ENCODE measurements around the gene OR2J2.
"Not testable (repeated sequence)": the region's sequence is repeated elsewhere in the genome, so short reads cannot be mapped to it uniquely, and the experiment has no call there.

OR2J2 gene

GRCh38 chr6:29155182-29155581 is 15.5 kb upstream of the OR2J2 start:
- H3K4me3 ChIP-seq (ENCODE audit: low read depth, low read length); H3K9me3 ChIP-seq (ENCODE audit: control insufficient read depth, insufficient read depth, low read length); H3K27ac ChIP-seq (ENCODE audit: low read depth, low read length); H3K36me3 ChIP-seq (ENCODE audit: control insufficient read depth, insufficient read depth, low read length); H3K27me3 ChIP-seq (ENCODE audit: control insufficient read depth, insufficient read depth, low read length); H3K9ac ChIP-seq (ENCODE audit: low read depth, low read length); H3K4me1 ChIP-seq (ENCODE audit: control insufficient read depth, insufficient read depth, low read length): not testable (repeated sequence)

GRCh38 chr6:29159922-29160321 is 10.8 kb upstream of the OR2J2 start:
- not testable (repeated sequence) for H3K9me3 ChIP-seq (ENCODE audit: control insufficient read depth, insufficient read depth, low read length); H3K27me3 ChIP-seq (ENCODE audit: control insufficient read depth, insufficient read depth, low read length); H3K36me3 ChIP-seq (ENCODE audit: control insufficient read depth, insufficient read depth, low read length); H3K4me1 ChIP-seq (ENCODE audit: control insufficient read depth, insufficient read depth, low read length); H3K4me3 ChIP-seq (ENCODE audit: low read depth, low read length); H3K27ac ChIP-seq (ENCODE audit: low read depth, low read length); H3K9ac ChIP-seq (ENCODE audit: low read depth, low read length)

- not testable (repeated sequence) for H3K36me3 ChIP-seq (ENCODE audit: control insufficient read depth, insufficient read depth, low read length); H3K27ac ChIP-seq (ENCODE audit: low read depth, low read length); H3K9me3 ChIP-seq (ENCODE audit: control insufficient read depth, insufficient read depth, low read length); H3K4me3 ChIP-seq (ENCODE audit: low read depth, low read length); H3K9ac ChIP-seq (ENCODE audit: low read depth, low read length); H3K4me1 ChIP-seq (ENCODE audit: control insufficient read depth, insufficient read depth, low read length); H3K27me3 ChIP-seq (ENCODE audit: control insufficient read depth, insufficient read depth, low read length)
Measured at GRCh38 chr6:29165571-29165970, 5.1 kb upstream of the OR2J2 start.

- no peak overlapping the region for H3K27ac ChIP-seq (ENCODE audit: low read depth, low read length)
- no peak overlapping the region for H3K4me3 ChIP-seq (ENCODE audit: low read depth, low read length)
- H3K4me1 ChIP-seq (ENCODE audit: control insufficient read depth, insufficient read depth, low read length) = no peaks in the 10 kb centered on the region
- H3K27me3 ChIP-seq (ENCODE audit: control insufficient read depth, insufficient read depth, low read length) = no peaks in the 10 kb centered on the region
- no peak overlapping the region for H3K9ac ChIP-seq (ENCODE audit: low read depth, low read length)
- no peaks in the 10 kb centered on the region for H3K9me3 ChIP-seq (ENCODE audit: control insufficient read depth, insufficient read depth, low read length)
- no peaks in the 10 kb centered on the region for H3K36me3 ChIP-seq (ENCODE audit: control insufficient read depth, insufficient read depth, low read length)
Measured at GRCh38 chr6:29171736-29172135, 1.0 kb downstream of the OR2J2 start.

- Histone ChIP-seq H3K9me3 (ENCODE audit: control insufficient read depth, insufficient read depth, low read length) (peaks cover 7% of the 10 kb centered on the region; the same call in 1 of the 2 replicates), H3K27me3 (ENCODE audit: control insufficient read depth, insufficient read depth, low read length) (no peaks in the 10 kb centered on the region), H3K36me3 (ENCODE audit: control insufficient read depth, insufficient read depth, low read length) (no peaks in the 10 kb centered on the region), H3K4me3 (ENCODE audit: low read depth, low read length) (no peak overlapping the region), H3K4me1 (ENCODE audit: control insufficient read depth, insufficient read depth, low read length) (no peaks in the 10 kb centered on the region), H3K27ac (ENCODE audit: low read depth, low read length) (no peak overlapping the region), H3K9ac (ENCODE audit: low read depth, low read length) (no peak overlapping the region)
Measured at GRCh38 chr6:29183594-29183993, 12.9 kb downstream of the OR2J2 start.

- not testable (repeated sequence) for H3K4me1 ChIP-seq (ENCODE audit: control insufficient read depth, insufficient read depth, low read length); H3K27ac ChIP-seq (ENCODE audit: low read depth, low read length); H3K36me3 ChIP-seq (ENCODE audit: control insufficient read depth, insufficient read depth, low read length); H3K4me3 ChIP-seq (ENCODE audit: low read depth, low read length); H3K9me3 ChIP-seq (ENCODE audit: control insufficient read depth, insufficient read depth, low read length); H3K27me3 ChIP-seq (ENCODE audit: control insufficient read depth, insufficient read depth, low read length); H3K9ac ChIP-seq (ENCODE audit: low read depth, low read length)
Measured at GRCh38 chr6:29188659-29189058, 18.0 kb downstream of the OR2J2 start.

GRCh38 chr6:29200767-29201662 is 30.3 kb downstream of the OR2J2 start:
- H3K4me1 ChIP-seq (ENCODE audit: control insufficient read depth, insufficient read depth, low read length) = no peaks in the 10 kb centered on the region
- H3K27me3 ChIP-seq (ENCODE audit: control insufficient read depth, insufficient read depth, low read length) = no peaks in the 10 kb centered on the region
- H3K9ac ChIP-seq (ENCODE audit: low read depth, low read length) = no peak overlapping the region
- no peaks in the 10 kb centered on the region for H3K36me3 ChIP-seq (ENCODE audit: control insufficient read depth, insufficient read depth, low read length)
- H3K4me3 ChIP-seq (ENCODE audit: low read depth, low read length) = no peak overlapping the region
- H3K27ac ChIP-seq (ENCODE audit: low read depth, low read length) = no peak overlapping the region
- peaks cover 7% of the 10 kb centered on the region for H3K9me3 ChIP-seq (ENCODE audit: control insufficient read depth, insufficient read depth, low read length)

GRCh38 chr6:29201966-29202365 is 31.3 kb downstream of the OR2J2 start:
- Histone ChIP-seq H3K27ac (ENCODE audit: low read depth, low read length) (no peak overlapping the region), H3K27me3 (ENCODE audit: control insufficient read depth, insufficient read depth, low read length) (no peaks in the 10 kb centered on the region), H3K36me3 (ENCODE audit: control insufficient read depth, insufficient read depth, low read length) (no peaks in the 10 kb centered on the region), H3K4me3 (ENCODE audit: low read depth, low read length) (no peak overlapping the region), H3K4me1 (ENCODE audit: control insufficient read depth, insufficient read depth, low read length) (no peaks in the 10 kb centered on the region), H3K9ac (ENCODE audit: low read depth, low read length) (no peak overlapping the region), H3K9me3 (ENCODE audit: control insufficient read depth, insufficient read depth, low read length) (peaks cover 7% of the 10 kb centered on the region)

- Histone ChIP-seq H3K27ac (ENCODE audit: low read depth, low read length) (no peak overlapping the region), H3K9me3 (ENCODE audit: control insufficient read depth, insufficient read depth, low read length) (no peaks in the 10 kb centered on the region), H3K4me3 (ENCODE audit: low read depth, low read length) (no peak overlapping the region), H3K4me1 (ENCODE audit: control insufficient read depth, insufficient read depth, low read length) (peaks cover 2% of the 10 kb centered on the region; the same call in 1 of the 2 replicates), H3K36me3 (ENCODE audit: control insufficient read depth, insufficient read depth, low read length) (no peaks in the 10 kb centered on the region), H3K27me3 (ENCODE audit: control insufficient read depth, insufficient read depth, low read length) (no peaks in the 10 kb centered on the region), H3K9ac (ENCODE audit: low read depth, low read length) (no peak overlapping the region)
Measured at GRCh38 chr6:29211488-29211887, 40.8 kb downstream of the OR2J2 start.

GRCh38 chr6:29216528-29216927 is 45.8 kb downstream of the OR2J2 start:
- H3K9me3 ChIP-seq (ENCODE audit: control insufficient read depth, insufficient read depth, low read length) = peaks cover 15% of the 10 kb centered on the region
- no peak overlapping the region for H3K4me3 ChIP-seq (ENCODE audit: low read depth, low read length)
- no peaks in the 10 kb centered on the region for H3K27me3 ChIP-seq (ENCODE audit: control insufficient read depth, insufficient read depth, low read length)
- H3K9ac ChIP-seq (ENCODE audit: low read depth, low read length) = no peak overlapping the region
- H3K36me3 ChIP-seq (ENCODE audit: control insufficient read depth, insufficient read depth, low read length) = no peaks in the 10 kb centered on the region
- peaks cover 8% of the 10 kb centered on the region; the same call in 1 of the 2 replicates for H3K4me1 ChIP-seq (ENCODE audit: control insufficient read depth, insufficient read depth, low read length)
- H3K27ac ChIP-seq (ENCODE audit: low read depth, low read length) = no peak overlapping the region

- H3K9me3 ChIP-seq (ENCODE audit: control insufficient read depth, insufficient read depth, low read length) = peaks cover 15% of the 10 kb centered on the region
- H3K4me1 ChIP-seq (ENCODE audit: control insufficient read depth, insufficient read depth, low read length); H3K27ac ChIP-seq (ENCODE audit: low read depth, low read length); H3K4me3 ChIP-seq (ENCODE audit: low read depth, low read length); H3K27me3 ChIP-seq (ENCODE audit: control insufficient read depth, insufficient read depth, low read length); H3K36me3 ChIP-seq (ENCODE audit: control insufficient read depth, insufficient read depth, low read length); H3K9ac ChIP-seq (ENCODE audit: low read depth, low read length): not testable (repeated sequence)
Measured at GRCh38 chr6:29217242-29217641, 46.5 kb downstream of the OR2J2 start.

Data from HUES48 (cell line).